ENCODE data around the gene MRM3.

MRM3 gene

DNA sequence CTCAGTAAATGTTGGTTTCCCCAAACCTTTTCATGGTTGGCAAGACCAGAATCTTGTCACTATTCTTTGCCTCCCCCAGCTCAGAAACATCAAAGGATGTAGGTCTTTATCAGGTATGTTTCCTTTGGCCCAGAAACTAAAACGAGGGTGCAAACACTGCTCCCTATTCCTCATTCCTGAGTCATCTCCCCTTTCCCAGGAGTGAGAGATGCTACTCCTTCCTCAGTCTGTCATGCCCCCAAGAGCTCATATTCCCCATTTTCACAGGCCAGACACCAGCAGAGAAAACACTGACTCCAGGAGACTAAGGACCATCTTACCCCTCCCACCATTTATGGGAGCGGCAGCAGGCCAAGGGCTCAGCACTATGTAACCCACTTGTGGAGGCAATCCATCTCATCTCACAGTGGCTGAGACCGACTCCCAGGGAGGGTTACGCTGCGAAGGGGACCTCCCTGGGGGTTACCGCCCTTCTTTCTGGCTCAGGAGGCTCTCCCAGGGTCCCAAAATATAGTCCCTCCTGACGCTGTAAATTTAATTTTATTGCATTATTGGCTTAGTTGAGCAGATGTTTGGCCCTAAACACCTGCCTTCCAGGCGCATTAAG is 31.6 kb upstream of the MRM3 start (continued):
- TF ChIP-seq, protein P1, sequence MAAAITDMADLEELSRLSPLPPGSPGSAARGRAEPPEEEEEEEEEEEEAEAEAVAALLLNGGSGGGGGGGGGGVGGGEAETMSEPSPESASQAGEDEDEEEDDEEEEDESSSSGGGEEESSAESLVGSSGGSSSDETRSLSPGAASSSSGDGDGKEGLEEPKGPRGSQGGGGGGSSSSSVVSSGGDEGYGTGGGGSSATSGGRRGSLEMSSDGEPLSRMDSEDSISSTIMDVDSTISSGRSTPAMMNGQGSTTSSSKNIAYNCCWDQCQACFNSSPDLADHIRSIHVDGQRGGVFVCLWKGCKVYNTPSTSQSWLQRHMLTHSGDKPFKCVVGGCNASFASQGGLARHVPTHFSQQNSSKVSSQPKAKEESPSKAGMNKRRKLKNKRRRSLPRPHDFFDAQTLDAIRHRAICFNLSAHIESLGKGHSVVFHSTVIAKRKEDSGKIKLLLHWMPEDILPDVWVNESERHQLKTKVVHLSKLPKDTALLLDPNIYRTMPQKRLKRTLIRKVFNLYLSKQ (tag by site-specific recombination; IDR thresholded peaks at IDR 0.05; ENCODE audit: borderline replicate concordance), result no peak
- TF ChIP-seq ZNF610 (tag by site-specific recombination; IDR thresholded peaks at IDR 0.05; ENCODE audit: borderline replicate concordance) (0 out of 2 replicates have a peak, but pooled peaks have one; percentile 16), GLIS2 (tag by site-specific recombination; IDR thresholded peaks at IDR 0.05) (peak; percentile 37), ZNF664 (tag by site-specific recombination; IDR thresholded peaks at IDR 0.05) (peak; percentile 56; the same call in 1 of the 2 replicates), HOXC10 (CRISPR knock-in tag; IDR thresholded peaks at IDR 0.05) (no peak), ZNF514 (tag by site-specific recombination; IDR thresholded peaks at IDR 0.05) (no peak), ZNF426 (tag by site-specific recombination; IDR thresholded peaks at IDR 0.05) (no peak), SETDB1 (IDR thresholded peaks at IDR 0.05; ENCODE audit: insufficient read length, low read length) (no peak), ZSCAN16 (tag by site-specific recombination; IDR thresholded peaks at IDR 0.05) (no peak)

DNA sequence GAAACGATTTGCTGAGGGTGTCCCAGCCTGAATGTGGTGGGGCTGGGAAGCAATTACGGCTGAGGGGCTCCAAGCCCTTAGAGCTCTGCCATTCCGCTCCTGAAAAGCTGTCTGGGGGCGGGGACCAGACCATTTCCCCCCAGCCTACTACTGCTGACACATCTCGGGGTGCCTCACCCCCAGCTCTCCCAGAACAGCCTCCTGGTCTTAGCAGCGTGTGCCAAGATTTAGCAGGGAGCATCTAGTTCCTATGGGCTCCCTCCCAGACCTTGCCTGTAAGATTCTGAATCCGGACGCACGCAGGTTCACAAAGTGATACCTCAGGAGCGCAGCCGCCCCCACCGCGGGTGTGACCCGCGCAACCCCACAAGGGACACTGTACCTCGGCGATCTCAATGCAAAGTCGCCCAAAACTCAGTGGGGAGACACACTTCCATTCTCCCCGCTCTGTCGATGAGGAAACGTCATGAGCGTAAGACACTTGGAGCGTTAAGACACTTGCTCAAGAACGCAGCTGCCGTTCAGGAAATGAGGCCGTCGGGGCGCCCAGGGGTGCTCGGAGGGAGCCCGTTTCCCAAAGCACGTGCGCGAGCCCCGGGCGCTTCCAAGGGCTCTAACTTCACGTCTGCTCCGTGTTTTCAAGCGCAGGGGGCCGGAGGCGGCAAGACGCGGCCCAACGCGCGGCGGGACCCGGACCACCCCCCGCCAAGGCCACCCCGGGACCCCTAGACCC is 30.7 kb upstream of the MRM3 start:
- Histone ChIP-seq H3K36me3 (ENCODE audit: control insufficient read depth in 2 of 2, insufficient read depth in 1 of 2, low read length in 2 of 2) (peaks cover 10 to 45% of the 10 kb centered on the region in 2 experiments; a peak in 2 of 3 replicates), H3K4me1 (ENCODE audit: control insufficient read depth, insufficient read depth, low read length) (peaks cover 3% of the 10 kb centered on the region; the same call in 1 of the 2 replicates), H3K4me3 (ENCODE audit: low read depth, low read length) (peak overlapping the region; percentile 65), H3K27ac (ENCODE audit: extremely low read depth, low read depth, low read length) (peak overlapping the region; percentile 90), H3K9me3 (ENCODE audit: control insufficient read depth, insufficient read depth, low read depth, low read length) (no peaks in the 10 kb centered on the region)
- ChIA-PET POLR2A (interaction anchor here (0.7 to 1.0 kb wide), 2 partner anchors 11 to 29 kb away, joined by 3 read pairs; no protein-coding TSS in a partner anchor), CTCF (interaction anchor here (0.6 to 2.1 kb wide), 4 partner anchors 21 to 230 kb away, joined by 3 to 8 read pairs (median 4); no protein-coding TSS in a partner anchor)
- TF ChIP-seq BCL11B (tag by site-specific recombination; IDR thresholded peaks at IDR 0.05; ENCODE audit: low read depth) (no peak), ZNF184 (tag by site-specific recombination; IDR thresholded peaks at IDR 0.05) (0 out of 2 replicates have a peak, but pooled peaks have one; percentile 8), ZNF140 (tag by site-specific recombination; IDR thresholded peaks at IDR 0.05) (peak; percentile 67; the same call in 1 of the 2 replicates), ZNF529 (tag by site-specific recombination; IDR thresholded peaks at IDR 0.05; ENCODE audit: insufficient replicate concordance) (no peak), ZNF391 (tag by site-specific recombination; IDR thresholded peaks at IDR 0.05; ENCODE audit: borderline replicate concordance, low read depth) (peak; percentile 33; the same call in 1 of the 2 replicates), ZNF423 (tag by site-specific recombination; IDR thresholded peaks at IDR 0.05) (peak; percentile 97), ZNF785 (tag by site-specific recombination; IDR thresholded peaks at IDR 0.05) (no peak), ZNF302 (tag by site-specific recombination; IDR thresholded peaks at IDR 0.05; ENCODE audit: low read depth) (no peak), ZNF501 (tag by site-specific recombination; IDR thresholded peaks at IDR 0.05) (no peak), ZNF624 (tag by site-specific recombination; IDR thresholded peaks at IDR 0.05) (no peak), ZFP3 (tag by site-specific recombination; IDR thresholded peaks at IDR 0.05; ENCODE audit: low read depth) (no peak), SP3 (tag by site-specific recombination; IDR thresholded peaks at IDR 0.05) (no peak), GLIS2 (tag by site-specific recombination; IDR thresholded peaks at IDR 0.05) (peak; percentile 54), ZFHX2 (tag by site-specific recombination; conservative IDR thresholded peaks at IDR 0.05) (peak; percentile 9; the same call in 1 of the 2 replicates), ZNF404 (tag by site-specific recombination; IDR thresholded peaks at IDR 0.05) (no peak), ZBTB20 (tag by site-specific recombination; IDR thresholded peaks at IDR 0.05) (no peak), ZBTB8A (tag by site-specific recombination; IDR thresholded peaks at IDR 0.05) (no peak; the same call in 1 of the 2 replicates), ZNF514 (tag by site-specific recombination; IDR thresholded peaks at IDR 0.05) (no peak), ZNF335 (tag by site-specific recombination; conservative IDR thresholded peaks at IDR 0.05) (peak; percentile 48; the same call in 1 of the 2 replicates), ZIC2 (tag by site-specific recombination; IDR thresholded peaks at IDR 0.05) (peak; percentile 60), ZNF10 (tag by site-specific recombination; IDR thresholded peaks at IDR 0.05) (no peak), ZNF324 (tag by site-specific recombination; IDR thresholded peaks at IDR 0.05) (0 out of 2 replicates have a peak, but pooled peaks have one; percentile 18)
- TF ChIP-seq, protein P2, sequence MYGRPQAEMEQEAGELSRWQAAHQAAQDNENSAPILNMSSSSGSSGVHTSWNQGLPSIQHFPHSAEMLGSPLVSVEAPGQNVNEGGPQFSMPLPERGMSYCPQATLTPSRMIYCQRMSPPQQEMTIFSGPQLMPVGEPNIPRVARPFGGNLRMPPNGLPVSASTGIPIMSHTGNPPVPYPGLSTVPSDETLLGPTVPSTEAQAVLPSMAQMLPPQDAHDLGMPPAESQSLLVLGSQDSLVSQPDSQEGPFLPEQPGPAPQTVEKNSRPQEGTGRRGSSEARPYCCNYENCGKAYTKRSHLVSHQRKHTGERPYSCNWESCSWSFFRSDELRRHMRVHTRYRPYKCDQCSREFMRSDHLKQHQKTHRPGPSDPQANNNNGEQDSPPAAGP (tag by site-specific recombination; IDR thresholded peaks at IDR 0.05), result peak; percentile 28; the same call in 1 of the 2 replicates
- TF ChIP-seq, protein P3, sequence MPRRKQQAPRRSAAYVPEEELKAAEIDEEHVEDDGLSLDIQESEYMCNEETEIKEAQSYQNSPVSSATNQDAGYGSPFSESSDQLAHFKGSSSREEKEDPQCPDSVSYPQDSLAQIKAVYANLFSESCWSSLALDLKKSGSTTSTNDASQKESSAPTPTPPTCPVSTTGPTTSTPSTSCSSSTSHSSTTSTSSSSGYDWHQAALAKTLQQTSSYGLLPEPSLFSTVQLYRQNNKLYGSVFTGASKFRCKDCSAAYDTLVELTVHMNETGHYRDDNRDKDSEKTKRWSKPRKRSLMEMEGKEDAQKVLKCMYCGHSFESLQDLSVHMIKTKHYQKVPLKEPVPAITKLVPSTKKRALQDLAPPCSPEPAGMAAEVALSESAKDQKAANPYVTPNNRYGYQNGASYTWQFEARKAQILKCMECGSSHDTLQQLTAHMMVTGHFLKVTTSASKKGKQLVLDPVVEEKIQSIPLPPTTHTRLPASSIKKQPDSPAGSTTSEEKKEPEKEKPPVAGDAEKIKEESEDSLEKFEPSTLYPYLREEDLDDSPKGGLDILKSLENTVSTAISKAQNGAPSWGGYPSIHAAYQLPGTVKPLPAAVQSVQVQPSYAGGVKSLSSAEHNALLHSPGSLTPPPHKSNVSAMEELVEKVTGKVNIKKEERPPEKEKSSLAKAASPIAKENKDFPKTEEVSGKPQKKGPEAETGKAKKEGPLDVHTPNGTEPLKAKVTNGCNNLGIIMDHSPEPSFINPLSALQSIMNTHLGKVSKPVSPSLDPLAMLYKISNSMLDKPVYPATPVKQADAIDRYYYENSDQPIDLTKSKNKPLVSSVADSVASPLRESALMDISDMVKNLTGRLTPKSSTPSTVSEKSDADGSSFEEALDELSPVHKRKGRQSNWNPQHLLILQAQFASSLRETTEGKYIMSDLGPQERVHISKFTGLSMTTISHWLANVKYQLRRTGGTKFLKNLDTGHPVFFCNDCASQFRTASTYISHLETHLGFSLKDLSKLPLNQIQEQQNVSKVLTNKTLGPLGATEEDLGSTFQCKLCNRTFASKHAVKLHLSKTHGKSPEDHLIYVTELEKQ (tag by site-specific recombination; IDR thresholded peaks at IDR 0.05; ENCODE audit: borderline replicate concordance), result peak; percentile 14; the same call in 1 of the 2 replicates

All from HEK293 (cell line).